HL-60 (cell line): ENCODE measurements around the gene USO1.

ENCODE experiments used
- DNase-seq, 2 experiments: peaks; one replicate each; pipeline ENCODE4 v3.0.0-alpha.2; 2010 to 2020; ENCODE audit warnings: low read depth in 1 of 2, low spot score in 1 of 2
- H3K27ac ChIP-seq: fragments of 250-450 bp; sonication (Bioruptor Pico); replicated peaks from 2 replicates; pipeline ENCODE4 v1.5.1; 2020; ENCODE audit warnings: mild to moderate bottlenecking, moderate library complexity
- H3K27me3 ChIP-seq: fragments of 250-450 bp; sonication (Bioruptor Pico); 2 replicates; pipeline ENCODE4 v1.5.1; 2021; ENCODE audit warnings: mild to moderate bottlenecking, moderate library complexity; ENCODE audit not compliant: insufficient read depth, poor library complexity, severe bottlenecking
- H3K4me3 ChIP-seq: replicated peaks from 2 replicates; pipeline ENCODE4 v1.5.1; 2011; ENCODE audit warnings: mild to moderate bottlenecking, control low read depth, low read length; ENCODE audit not compliant: insufficient read depth
- GABPA ChIP-seq: IDR thresholded peaks from 2 replicates; pipeline ENCODE4 v1.6.1; 2012; ENCODE audit warnings: low read depth
- POLR2AphosphoS5 ChIP-seq: IDR thresholded peaks from 2 replicates; pipeline ENCODE4 v1.6.1; 2012; ENCODE audit warnings: low read depth
- SPI1 ChIP-seq: IDR thresholded peaks from 2 replicates; pipeline ENCODE4 v1.6.1; 2012; ENCODE audit warnings: low read depth, mild to moderate bottlenecking, borderline replicate concordance
- TF ChIP-seq, protein P1 (sequence below): IDR thresholded peaks from one replicate; pipeline ENCODE4 v1.5.1; 2011; ENCODE audit warnings: low read length, control low read depth, inconsistent platforms; ENCODE audit not compliant: insufficient read depth
- TF ChIP-seq, protein P2 (sequence below): IDR thresholded peaks from 2 replicates; pipeline ENCODE4 v1.6.1; 2012; ENCODE audit warnings: low read depth; ENCODE audit not compliant: insufficient replicate concordance

The USO1 gene

DNA sequence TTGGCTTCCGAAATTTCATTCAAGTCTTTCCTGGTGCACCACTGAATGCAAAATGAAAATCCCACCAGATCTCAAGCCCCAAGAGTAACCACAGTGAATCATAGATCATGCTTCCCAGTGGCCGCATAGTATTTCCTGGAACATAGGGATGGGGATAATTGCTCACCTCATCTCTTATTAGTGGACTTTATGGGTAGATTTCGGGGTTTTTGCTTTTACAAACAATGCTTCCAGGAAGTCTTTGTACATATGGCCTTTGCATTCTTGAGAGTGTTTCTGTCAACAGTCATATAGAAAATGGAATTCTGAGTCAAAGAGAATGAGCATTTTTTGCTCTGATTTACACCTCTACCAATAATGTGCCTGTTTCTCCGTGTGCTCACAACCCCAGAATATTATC, 124.5 kb downstream of the USO1 start:
- Histone ChIP-seq H3K4me3 (no peak overlapping the region), H3K27ac (no peak overlapping the region), H3K27me3 (no peaks in the 10 kb centered on the region)
- TF ChIP-seq, protein P1, sequence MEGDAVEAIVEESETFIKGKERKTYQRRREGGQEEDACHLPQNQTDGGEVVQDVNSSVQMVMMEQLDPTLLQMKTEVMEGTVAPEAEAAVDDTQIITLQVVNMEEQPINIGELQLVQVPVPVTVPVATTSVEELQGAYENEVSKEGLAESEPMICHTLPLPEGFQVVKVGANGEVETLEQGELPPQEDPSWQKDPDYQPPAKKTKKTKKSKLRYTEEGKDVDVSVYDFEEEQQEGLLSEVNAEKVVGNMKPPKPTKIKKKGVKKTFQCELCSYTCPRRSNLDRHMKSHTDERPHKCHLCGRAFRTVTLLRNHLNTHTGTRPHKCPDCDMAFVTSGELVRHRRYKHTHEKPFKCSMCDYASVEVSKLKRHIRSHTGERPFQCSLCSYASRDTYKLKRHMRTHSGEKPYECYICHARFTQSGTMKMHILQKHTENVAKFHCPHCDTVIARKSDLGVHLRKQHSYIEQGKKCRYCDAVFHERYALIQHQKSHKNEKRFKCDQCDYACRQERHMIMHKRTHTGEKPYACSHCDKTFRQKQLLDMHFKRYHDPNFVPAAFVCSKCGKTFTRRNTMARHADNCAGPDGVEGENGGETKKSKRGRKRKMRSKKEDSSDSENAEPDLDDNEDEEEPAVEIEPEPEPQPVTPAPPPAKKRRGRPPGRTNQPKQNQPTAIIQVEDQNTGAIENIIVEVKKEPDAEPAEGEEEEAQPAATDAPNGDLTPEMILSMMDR = no peak
- TF ChIP-seq, protein P2, sequence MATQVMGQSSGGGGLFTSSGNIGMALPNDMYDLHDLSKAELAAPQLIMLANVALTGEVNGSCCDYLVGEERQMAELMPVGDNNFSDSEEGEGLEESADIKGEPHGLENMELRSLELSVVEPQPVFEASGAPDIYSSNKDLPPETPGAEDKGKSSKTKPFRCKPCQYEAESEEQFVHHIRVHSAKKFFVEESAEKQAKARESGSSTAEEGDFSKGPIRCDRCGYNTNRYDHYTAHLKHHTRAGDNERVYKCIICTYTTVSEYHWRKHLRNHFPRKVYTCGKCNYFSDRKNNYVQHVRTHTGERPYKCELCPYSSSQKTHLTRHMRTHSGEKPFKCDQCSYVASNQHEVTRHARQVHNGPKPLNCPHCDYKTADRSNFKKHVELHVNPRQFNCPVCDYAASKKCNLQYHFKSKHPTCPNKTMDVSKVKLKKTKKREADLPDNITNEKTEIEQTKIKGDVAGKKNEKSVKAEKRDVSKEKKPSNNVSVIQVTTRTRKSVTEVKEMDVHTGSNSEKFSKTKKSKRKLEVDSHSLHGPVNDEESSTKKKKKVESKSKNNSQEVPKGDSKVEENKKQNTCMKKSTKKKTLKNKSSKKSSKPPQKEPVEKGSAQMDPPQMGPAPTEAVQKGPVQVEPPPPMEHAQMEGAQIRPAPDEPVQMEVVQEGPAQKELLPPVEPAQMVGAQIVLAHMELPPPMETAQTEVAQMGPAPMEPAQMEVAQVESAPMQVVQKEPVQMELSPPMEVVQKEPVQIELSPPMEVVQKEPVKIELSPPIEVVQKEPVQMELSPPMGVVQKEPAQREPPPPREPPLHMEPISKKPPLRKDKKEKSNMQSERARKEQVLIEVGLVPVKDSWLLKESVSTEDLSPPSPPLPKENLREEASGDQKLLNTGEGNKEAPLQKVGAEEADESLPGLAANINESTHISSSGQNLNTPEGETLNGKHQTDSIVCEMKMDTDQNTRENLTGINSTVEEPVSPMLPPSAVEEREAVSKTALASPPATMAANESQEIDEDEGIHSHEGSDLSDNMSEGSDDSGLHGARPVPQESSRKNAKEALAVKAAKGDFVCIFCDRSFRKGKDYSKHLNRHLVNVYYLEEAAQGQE = no peak
- TF ChIP-seq POLR2AphosphoS5 = no peak
- no peak for TF ChIP-seq SPI1
- no peak for TF ChIP-seq GABPA
- DNase-seq = no peak

DNA sequence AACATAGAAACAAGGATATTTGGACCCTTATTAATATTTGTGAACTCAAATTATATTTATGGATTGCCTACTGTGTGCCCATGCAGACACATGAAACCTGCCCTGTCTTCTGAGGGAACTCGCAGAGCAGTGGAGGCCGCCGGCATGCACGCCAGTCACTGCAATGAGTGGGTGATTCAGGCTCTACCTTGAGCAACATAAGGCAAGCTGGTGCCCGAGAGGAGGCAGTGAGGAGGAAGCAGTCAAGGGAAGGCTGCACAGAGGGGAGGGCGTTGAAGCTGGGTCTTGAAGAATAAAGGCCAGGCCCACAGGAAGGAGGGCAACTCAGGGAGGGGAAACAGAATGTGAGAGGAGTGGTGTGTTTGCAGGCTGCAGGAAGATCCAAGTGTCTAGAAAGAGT, 125.1 kb downstream of the USO1 start:
- peak; percentile 46 to 73 for DNase-seq
- Histone ChIP-seq H3K4me3 (no peak overlapping the region), H3K27ac (no peak overlapping the region), H3K27me3 (no peaks in the 10 kb centered on the region)
- TF ChIP-seq, protein P1 = no peak

DNA sequence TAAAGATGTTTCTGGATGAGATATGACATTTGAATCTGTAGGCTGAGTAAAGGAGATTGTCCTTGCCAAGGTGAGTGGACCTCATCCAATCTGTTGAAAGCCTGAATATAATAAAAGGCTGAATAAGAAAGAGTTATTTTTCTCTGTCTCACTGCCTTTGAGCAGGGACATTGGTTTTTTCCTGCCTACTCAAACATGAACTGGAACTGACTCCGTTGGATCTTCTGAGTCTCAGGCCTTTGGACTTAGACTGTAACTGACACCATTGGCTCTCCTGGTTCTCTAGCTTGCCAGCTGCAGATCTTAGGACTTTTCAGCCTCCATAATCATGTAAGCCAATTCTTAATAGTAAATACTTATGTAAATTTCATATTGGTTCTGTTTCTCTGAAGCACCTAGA, 134.3 kb downstream of the USO1 start:
- DNase-seq = no peak
- H3K27me3 ChIP-seq = no peaks in the 10 kb centered on the region
- no peak overlapping the region for H3K4me3 ChIP-seq
- no peak overlapping the region for H3K27ac ChIP-seq
- TF ChIP-seq SPI1 (no peak), POLR2AphosphoS5 (no peak), GABPA (no peak)
- TF ChIP-seq, protein P1 = no peak
- TF ChIP-seq, protein P2 = no peak

DNA sequence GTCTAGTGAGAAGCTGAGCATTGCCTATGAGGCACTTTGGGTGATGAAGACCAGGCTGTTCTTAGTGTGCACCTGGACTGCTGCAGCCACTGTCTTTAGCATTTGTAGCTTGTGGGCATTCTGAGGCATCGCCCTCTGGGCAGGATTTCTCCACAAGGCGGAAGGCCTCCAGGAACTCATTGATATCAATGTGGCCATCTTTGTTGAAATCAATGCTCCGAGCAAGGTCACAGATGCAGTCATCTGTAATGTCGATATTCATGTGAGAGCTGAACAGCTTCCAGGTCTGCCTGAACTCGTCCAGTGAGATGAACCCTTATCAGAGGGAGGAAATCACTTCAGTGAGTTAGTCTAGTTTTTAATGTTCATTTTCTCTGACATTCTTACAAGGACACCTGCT, 136.2 kb downstream of the USO1 start:
- Histone ChIP-seq H3K4me3 (no peak overlapping the region), H3K27ac (no peak overlapping the region), H3K27me3 (no peaks in the 10 kb centered on the region)
- TF ChIP-seq, protein P1 = no peak
- TF ChIP-seq POLR2AphosphoS5 (no peak), GABPA (no peak), SPI1 (no peak)
- TF ChIP-seq, protein P2 = no peak
- DNase-seq = no peak
